Keratinocyte (primary cell): ENCODE data around the gene ZNF524. TPM values are rescaled to one million over a fixed set of nuclear protein-coding genes. Genes with fewer than 3 reads are reported as not detected.

Source experiments
- DNase-seq: peaks from one replicate; pipeline ENCODE4 v3.0.0-alpha.2; 2011; ENCODE audit warnings: low read depth, missing footprints, low spot score
- FAIRE-seq: peaks from 2 replicates; lab custom pipeline; 2011; peaks lifted over from hg19 to GRCh38; lab: Jason Lieb, UNC
- H2AFZ ChIP-seq: 2 replicates; pipeline ENCODE4 v1.6.0; 2012; ENCODE audit warnings: low read length, control low read depth, inconsistent platforms; ENCODE audit not compliant: control insufficient read depth
- H3K27ac ChIP-seq: 2 replicates; pipeline ENCODE4 v1.5.1; 2011; ENCODE audit warnings: low read length; ENCODE audit not compliant: control insufficient read depth, insufficient read depth
- H3K27me3 ChIP-seq: 3 replicates; pipeline ENCODE4 v1.6.0; 2011; ENCODE audit warnings: low read length; ENCODE audit not compliant: control insufficient read depth, insufficient read depth; ENCODE audit errors: extremely low read depth
- H3K36me3 ChIP-seq, 2 experiments: 2 replicates in 1 of 2; 3 replicates in 1 of 2; pipeline ENCODE4 v1.5.1; 2011; ENCODE audit warnings: low read length in 2 of 2, mild to moderate bottlenecking in 1 of 2; ENCODE audit not compliant: control insufficient read depth in 2 of 2, insufficient read depth in 2 of 2; ENCODE audit errors: extremely low read depth in 1 of 2
- H3K4me1 ChIP-seq: 3 replicates; pipeline ENCODE4 v1.5.1; 2011; ENCODE audit warnings: low read length; ENCODE audit not compliant: control insufficient read depth, insufficient read depth; ENCODE audit errors: extremely low read depth
- H3K4me2 ChIP-seq: 3 replicates; pipeline ENCODE4 v1.6.0; 2011; ENCODE audit warnings: low read depth, low read length; ENCODE audit not compliant: control insufficient read depth, insufficient read depth; ENCODE audit errors: extremely low read depth
- H3K4me3 ChIP-seq, 3 experiments: fragments of 200-600 bp in 1 of 3; sonication (generic) in 1 of 3; 2 replicates in 2 of 3; 3 replicates in 1 of 3; pipeline ENCODE4 v1.5.1; 2011 to 2016; ENCODE audit warnings: low read length in 3 of 3, mild to moderate bottlenecking in 3 of 3, control low read depth in 2 of 3, inconsistent platforms in 1 of 3, low read depth in 1 of 3, mixed read lengths in 1 of 3, mixed run types in 1 of 3, moderate library complexity in 1 of 3; ENCODE audit not compliant: control insufficient read depth in 2 of 3, insufficient read depth in 2 of 3; ENCODE audit errors: extremely low read depth in 1 of 3
- H3K79me2 ChIP-seq: 2 replicates; pipeline ENCODE4 v1.6.0; 2012; ENCODE audit warnings: low read length; ENCODE audit not compliant: control insufficient read depth, insufficient read depth
- H3K9ac ChIP-seq: 3 replicates; pipeline ENCODE4 v1.6.0; 2011; ENCODE audit warnings: low read length; ENCODE audit not compliant: control insufficient read depth, insufficient read depth; ENCODE audit errors: extremely low read depth
- H3K9me1 ChIP-seq: 3 replicates; pipeline ENCODE4 v1.6.0; 2011; ENCODE audit warnings: low read length; ENCODE audit not compliant: control insufficient read depth, insufficient read depth; ENCODE audit errors: extremely low read depth
- H3K9me3 ChIP-seq: 2 replicates; pipeline ENCODE4 v1.5.1; 2012; ENCODE audit warnings: low read depth, low read length; ENCODE audit not compliant: control insufficient read depth
- H4K20me1 ChIP-seq: 3 replicates; pipeline ENCODE4 v1.6.0; 2011; ENCODE audit warnings: low read length; ENCODE audit not compliant: control insufficient read depth, insufficient read depth; ENCODE audit errors: extremely low read depth
- EZH2 ChIP-seq: IDR thresholded peaks from one replicate; pipeline ENCODE4 v1.6.1; 2012; ENCODE audit warnings: inconsistent platforms, mild to moderate bottlenecking, low read length, moderate library complexity
- dilution Hi-C: fragments of 300-500 bp; cut with MboI; formaldehyde crosslinking; loops from one replicate; pipeline ENCODE4 v1.7.0; 2020; ENCODE audit warnings: low sequenced_read_pairs; ENCODE audit not compliant: extremely low pct_ligation_motif_present
- polyA plus RNA-seq, 5 experiments: library from polyadenylated mRNA; depleted of rRNA in 3 of 5; stranded (reverse) in 3 of 5; stranded (forward) in 1 of 5; unstranded in 1 of 5; fragments of >200 nt; gene quantifications; 1 replicate in 1 of 5; 2 replicates in 3 of 5; 3 replicates in 1 of 5; pipeline versions ENCODE4 v1.2.1 to v1.2.3, GENCODE V29; 2011 to 2012; ENCODE audit warnings: missing spikeins in 2 of 5, low read depth in 1 of 5, low replicate concordance in 1 of 5
- TF ChIP-seq, protein P1 (sequence below), 3 experiments: IDR thresholded peaks in 1 of 3; conservative IDR thresholded peaks in 1 of 3; optimal IDR thresholded peaks in 1 of 3; 2 replicates in 2 of 3; 3 replicates in 1 of 3; pipeline versions ENCODE3 to v1.5.1; 2011; ENCODE audit warnings: low read length in 3 of 3, mild to moderate bottlenecking in 3 of 3, moderate library complexity in 2 of 3, control low read depth in 1 of 3, inconsistent platforms in 1 of 3; ENCODE audit not compliant: insufficient read depth in 2 of 3; ENCODE audit errors: extremely low read depth in 1 of 3

ZNF524 gene
- polyA plus RNA-seq, 1 donor (not counting 4 experiments of a cell fraction or from before 2014, with no cell fraction given), result 2.6 TPM

DNA sequence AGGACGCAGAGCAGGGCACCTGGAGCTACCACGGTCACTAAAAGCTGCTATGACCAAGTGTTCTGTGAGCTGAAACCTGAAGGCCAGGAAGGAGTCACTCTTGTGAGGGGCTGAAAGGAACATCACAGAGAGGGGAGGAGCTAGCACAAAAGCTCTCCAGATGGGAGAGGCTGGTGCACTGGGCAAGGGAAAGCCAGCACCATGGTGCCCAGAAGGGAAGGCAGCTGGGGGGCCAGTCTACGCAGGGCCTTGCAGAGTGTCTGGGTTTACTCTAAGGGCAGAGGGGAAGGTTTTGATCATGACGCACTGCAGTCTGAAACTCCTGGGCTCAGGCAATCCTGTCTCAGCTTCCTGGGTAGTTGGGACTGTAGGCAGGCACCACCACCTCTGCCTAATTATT is 36.6 kb downstream of the ZNF524 start:
- no peak overlapping the region for H3K4me3 ChIP-seq
- peaks cover 21% of the 10 kb centered on the region for H3K4me1 ChIP-seq

DNA sequence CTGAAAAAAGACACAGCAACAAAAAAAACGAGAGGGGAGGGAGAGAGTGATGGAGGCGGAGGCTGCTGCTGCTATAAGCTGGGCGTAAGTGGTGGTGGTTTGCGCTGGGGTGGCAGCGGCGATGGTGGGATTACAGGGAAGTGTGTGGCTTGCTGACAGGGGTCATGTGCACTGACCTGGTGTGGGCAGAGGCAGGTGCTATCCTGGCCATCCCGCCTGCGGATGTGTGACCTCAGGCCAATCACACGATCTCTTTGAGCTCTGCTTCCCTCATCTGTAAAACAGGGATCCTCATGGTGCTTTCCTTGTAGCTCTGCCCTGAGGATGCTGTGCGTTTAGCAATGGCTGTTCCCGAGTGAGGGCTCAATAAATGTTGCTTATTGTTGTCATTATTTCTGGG is 37.4 kb downstream of the ZNF524 start:
- Histone ChIP-seq H3K4me3 (no peak overlapping the region), H3K79me2 (peaks cover 40% of the 10 kb centered on the region), H3K4me2 (no peak overlapping the region), H3K9ac (no peak overlapping the region), H3K27me3 (no peaks in the 10 kb centered on the region), H3K4me1 (peaks cover 25% of the 10 kb centered on the region), H3K9me3 (no peaks in the 10 kb centered on the region), H3K27ac (no peak overlapping the region), H3K9me1 (peaks cover 2% of the 10 kb centered on the region), H3K36me3 (peaks cover 0 to 2% of the 10 kb centered on the region in 2 experiments), H2AFZ (no peak overlapping the region), H4K20me1 (no peaks in the 10 kb centered on the region)
- no peak for FAIRE-seq
- no peak for TF ChIP-seq EZH2
- TF ChIP-seq, protein P1, sequence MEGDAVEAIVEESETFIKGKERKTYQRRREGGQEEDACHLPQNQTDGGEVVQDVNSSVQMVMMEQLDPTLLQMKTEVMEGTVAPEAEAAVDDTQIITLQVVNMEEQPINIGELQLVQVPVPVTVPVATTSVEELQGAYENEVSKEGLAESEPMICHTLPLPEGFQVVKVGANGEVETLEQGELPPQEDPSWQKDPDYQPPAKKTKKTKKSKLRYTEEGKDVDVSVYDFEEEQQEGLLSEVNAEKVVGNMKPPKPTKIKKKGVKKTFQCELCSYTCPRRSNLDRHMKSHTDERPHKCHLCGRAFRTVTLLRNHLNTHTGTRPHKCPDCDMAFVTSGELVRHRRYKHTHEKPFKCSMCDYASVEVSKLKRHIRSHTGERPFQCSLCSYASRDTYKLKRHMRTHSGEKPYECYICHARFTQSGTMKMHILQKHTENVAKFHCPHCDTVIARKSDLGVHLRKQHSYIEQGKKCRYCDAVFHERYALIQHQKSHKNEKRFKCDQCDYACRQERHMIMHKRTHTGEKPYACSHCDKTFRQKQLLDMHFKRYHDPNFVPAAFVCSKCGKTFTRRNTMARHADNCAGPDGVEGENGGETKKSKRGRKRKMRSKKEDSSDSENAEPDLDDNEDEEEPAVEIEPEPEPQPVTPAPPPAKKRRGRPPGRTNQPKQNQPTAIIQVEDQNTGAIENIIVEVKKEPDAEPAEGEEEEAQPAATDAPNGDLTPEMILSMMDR (optimal IDR thresholded peaks at IDR 0.05 in 1 of 3, IDR thresholded peaks at IDR 0.05 in 1 of 3, conservative IDR thresholded peaks at IDR 0.05 in 1 of 3; ENCODE audit: extremely low read depth in 1 of 3, insufficient read depth in 2 of 3, low read length in 3 of 3), result no peak
- dilution Hi-C loops, result no loop called here
- no peak for DNase-seq

More for the DNA sequence above, 36.6 kb downstream of the ZNF524 start:
- DNase-seq, result no peak
- peak overlapping the region; percentile 98 for H3K4me2 ChIP-seq
- no peak overlapping the region for H3K27ac ChIP-seq
- H3K27me3 ChIP-seq, result no peaks in the 10 kb centered on the region
- H3K36me3 ChIP-seq, result peaks cover 0 to 2% of the 10 kb centered on the region in 2 experiments
- no peak for TF ChIP-seq EZH2
- TF ChIP-seq, protein P1 (optimal IDR thresholded peaks at IDR 0.05 in 1 of 3, IDR thresholded peaks at IDR 0.05 in 1 of 3, conservative IDR thresholded peaks at IDR 0.05 in 1 of 3; ENCODE audit: extremely low read depth in 1 of 3, insufficient read depth in 2 of 3, low read length in 3 of 3), result no peak
- peaks cover 2% of the 10 kb centered on the region for H3K9me1 ChIP-seq
- H3K9me3 ChIP-seq, result no peaks in the 10 kb centered on the region
- no peaks in the 10 kb centered on the region for H4K20me1 ChIP-seq
- peaks cover 36% of the 10 kb centered on the region for H3K79me2 ChIP-seq
- no peak overlapping the region for H2AFZ ChIP-seq
- H3K9ac ChIP-seq, result no peak overlapping the region
- FAIRE-seq, result no peak
- dilution Hi-C loops, result no loop called here
